Measurements from ENCODE around the gene SP3. TPM values are rescaled to one million over a fixed set of nuclear protein-coding genes. Genes with fewer than 3 reads are reported as not detected.

SP3 gene
- total RNA-seq, 1 experiment from 2014 or later = 73.8 TPM

GRCh38 chr2:173903601-173904394 lies 61.4 kb downstream of the SP3 start:
- CTCF ChIA-PET = no interaction called here

GRCh38 chr2:173898996-173899395 lies 66.2 kb downstream of the SP3 start:
- no TSS peak for BruUV-seq (replicated peaks)
- ChIA-PET CTCF (no interaction called here), POLR2A (interaction anchor here (1.0 kb wide), 1 partner anchor 10 kb away, joined by 3 read pairs; no protein-coding TSS in a partner anchor)
- Mint-ChIP-seq H3K36me3 (ENCODE audit: insufficient read depth, unreplicated experiment) (peaks cover 24% of the 10 kb centered on the region), H3K9me3 (ENCODE audit: unreplicated experiment) (no peaks in the 10 kb centered on the region), H3K4me1 (ENCODE audit: insufficient read depth, unreplicated experiment) (no peaks in the 10 kb centered on the region), H3K4me3 (ENCODE audit: unreplicated experiment) (no peak overlapping the region), H3K27ac (ENCODE audit: low read depth, unreplicated experiment) (no peak overlapping the region), H3K27me3 (ENCODE audit: insufficient read depth, unreplicated experiment) (no peaks in the 10 kb centered on the region)
- TF ChIP-seq CTCF (IDR thresholded peaks at IDR 0.05; ENCODE audit: unreplicated experiment) = no peak
- intact Hi-C loops (cut with micrococcal nuclease) = no loop called here
- DNase-seq (ENCODE audit: unreplicated experiment) = no peak

More at GRCh38 chr2:173903601-173904394, 61.4 kb downstream of the SP3 start:
- intact Hi-C loops (cut with micrococcal nuclease) = no loop called here
- DNase-seq (ENCODE audit: unreplicated experiment) = no peak
- peaks cover 66% of the 10 kb centered on the region for H3K36me3 Mint-ChIP-seq (ENCODE audit: insufficient read depth, unreplicated experiment)
- H3K9me3 Mint-ChIP-seq (ENCODE audit: unreplicated experiment) = no peaks in the 10 kb centered on the region
- no peak for TF ChIP-seq CTCF (IDR thresholded peaks at IDR 0.05; ENCODE audit: unreplicated experiment)
- no peak overlapping the region for H3K4me3 Mint-ChIP-seq (ENCODE audit: unreplicated experiment)
- H3K4me1 Mint-ChIP-seq (ENCODE audit: insufficient read depth, unreplicated experiment) = no peaks in the 10 kb centered on the region
- H3K27me3 Mint-ChIP-seq (ENCODE audit: insufficient read depth, unreplicated experiment) = no peaks in the 10 kb centered on the region
- H3K27ac Mint-ChIP-seq (ENCODE audit: low read depth, unreplicated experiment) = no peak overlapping the region
- POLR2A ChIA-PET = no interaction called here
- BruUV-seq (replicated peaks) = no TSS peak

GRCh38 chr2:173898178-173898668 lies 67.0 kb downstream of the SP3 start:
- Mint-ChIP-seq H3K27me3 (ENCODE audit: insufficient read depth, unreplicated experiment) (no peaks in the 10 kb centered on the region), H3K4me3 (ENCODE audit: unreplicated experiment) (no peak overlapping the region), H3K9me3 (ENCODE audit: unreplicated experiment) (no peaks in the 10 kb centered on the region), H3K36me3 (ENCODE audit: insufficient read depth, unreplicated experiment) (peaks cover 17% of the 10 kb centered on the region), H3K27ac (ENCODE audit: low read depth, unreplicated experiment) (no peak overlapping the region), H3K4me1 (ENCODE audit: insufficient read depth, unreplicated experiment) (no peaks in the 10 kb centered on the region)
- no peak for TF ChIP-seq CTCF (IDR thresholded peaks at IDR 0.05; ENCODE audit: unreplicated experiment)
- BruUV-seq (replicated peaks) = no TSS peak
- ChIA-PET CTCF (no interaction called here), POLR2A (interaction anchor here (1.0 kb wide), 1 partner anchor 11 kb away, joined by 3 read pairs; no protein-coding TSS in a partner anchor)
- DNase-seq (ENCODE audit: unreplicated experiment) = no peak
- intact Hi-C loops (cut with micrococcal nuclease) = no loop called here

GRCh38 chr2:173896755-173897154 lies 68.4 kb downstream of the SP3 start:
- POLR2A ChIA-PET = no interaction called here
- Mint-ChIP-seq H3K27ac (ENCODE audit: low read depth, unreplicated experiment) (no peak overlapping the region), H3K4me1 (ENCODE audit: insufficient read depth, unreplicated experiment) (no peaks in the 10 kb centered on the region), H3K36me3 (ENCODE audit: insufficient read depth, unreplicated experiment) (peaks cover 9% of the 10 kb centered on the region), H3K9me3 (ENCODE audit: unreplicated experiment) (no peaks in the 10 kb centered on the region), H3K4me3 (ENCODE audit: unreplicated experiment) (no peak overlapping the region), H3K27me3 (ENCODE audit: insufficient read depth, unreplicated experiment) (no peaks in the 10 kb centered on the region)
- TF ChIP-seq CTCF (IDR thresholded peaks at IDR 0.05; ENCODE audit: unreplicated experiment) = no peak
- intact Hi-C loops (cut with micrococcal nuclease) = no loop called here
- CTCF ChIA-PET = no interaction called here
- no peak for DNase-seq (ENCODE audit: unreplicated experiment)
- no TSS peak for BruUV-seq (replicated peaks)

Data from MCF 10A (cell line).